ENCODE results near the gene HOXB8. TPM values are rescaled to one million over a fixed set of nuclear protein-coding genes. Genes with fewer than 3 reads are reported as not detected.

Gene HOXB8
- total and polyA plus RNA-seq, 8 donors: 0.32 to 1.6 (median 0.70) TPM

- H3K36me3 ChIP-seq: no peaks in the 10 kb centered on the region
- H3K27ac ChIP-seq: peak overlapping the region; percentile 76 to 90
- peaks cover 12 to 35% of the 10 kb centered on the region in 2 donors for H3K4me1 ChIP-seq
- peaks cover 59 to 100% of the 10 kb centered on the region in 2 donors for H3K27me3 ChIP-seq
- ATAC-seq: no peak
- intact Hi-C loops (cut with DNase I): loop anchor here in 1 of 2 donors (5.0 to 10.0 kb wide), 2 partner anchors 100 to 247 kb away; no protein-coding TSS in a partner anchor
- no peaks in the 10 kb centered on the region for H3K9me3 ChIP-seq
- H3K4me3 ChIP-seq: peak overlapping the region; percentile 25 to 32
- no peak for DNase-seq
- no peak for TF ChIP-seq CTCF (IDR thresholded peaks at IDR 0.05)
Observed at GRCh38 chr17:48592057-48592514, 23.0 kb downstream of the HOXB8 start.

DNA sequence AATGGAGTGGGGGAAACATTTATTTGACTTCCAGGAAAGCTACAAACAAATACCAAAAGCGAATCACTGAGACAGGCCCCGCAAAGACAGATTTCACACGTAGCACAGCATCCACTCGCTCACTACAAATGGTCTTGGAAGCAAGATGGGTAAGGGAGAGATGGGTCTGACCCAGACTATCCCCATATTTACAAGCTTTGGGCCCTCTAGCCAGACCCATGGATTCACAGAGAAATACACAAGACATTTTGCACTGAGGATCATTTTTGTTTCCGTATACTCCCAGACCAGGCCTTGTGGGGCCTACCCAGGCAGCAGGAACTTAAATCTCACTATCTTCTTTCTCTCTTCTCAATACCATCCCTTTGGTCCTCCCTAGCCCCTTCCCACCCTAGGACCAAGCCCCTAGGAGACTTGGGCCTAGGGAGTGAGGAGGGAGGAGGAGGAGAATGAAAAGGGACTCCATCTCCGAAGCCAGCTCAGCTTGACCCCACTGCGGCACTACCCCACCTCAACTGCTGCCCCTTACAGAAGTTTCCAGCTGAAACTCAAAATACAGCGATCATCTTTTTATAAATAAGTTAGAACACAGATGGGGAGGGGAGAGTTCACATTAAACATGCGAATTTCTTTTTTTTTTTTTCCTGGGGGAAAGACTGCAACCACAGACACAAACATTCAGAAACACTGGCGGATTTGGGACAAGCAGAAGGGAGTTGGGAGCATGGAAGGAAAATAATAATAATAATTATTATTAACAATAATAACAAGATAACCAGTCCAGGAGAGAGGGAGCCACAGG is 23.6 kb downstream of the HOXB8 start:
- TF ChIP-seq CTCF (IDR thresholded peaks at IDR 0.05): no peak
- Histone ChIP-seq H3K4me1 (peaks cover 11 to 39% of the 10 kb centered on the region in 2 donors), H3K4me3 (peak overlapping the region; percentile 25 to 32), H3K27me3 (peaks cover 59 to 100% of the 10 kb centered on the region in 2 donors), H3K36me3 (no peaks in the 10 kb centered on the region), H3K27ac (peak overlapping the region; percentile 76 to 90), H3K9me3 (no peaks in the 10 kb centered on the region)
- DNase-seq (peak in 1 of 4 donors; percentile 37), ATAC-seq (no peak)
- intact Hi-C loops (cut with DNase I): loop anchor here in 1 of 2 donors (5.0 to 10.0 kb wide), 2 partner anchors 99 to 247 kb away; no protein-coding TSS in a partner anchor

- TF ChIP-seq CTCF (IDR thresholded peaks at IDR 0.05): no peak
- Histone ChIP-seq H3K4me1 (peaks cover 4 to 47% of the 10 kb centered on the region in 2 donors), H3K36me3 (no peaks in the 10 kb centered on the region), H3K4me3 (peak overlapping the region in 1 of 2 donors; percentile 24), H3K27me3 (peaks cover 61 to 100% of the 10 kb centered on the region in 2 donors), H3K9me3 (no peaks in the 10 kb centered on the region), H3K27ac (peak overlapping the region; percentile 76 to 90)
- ATAC-seq (no peak), DNase-seq (no peak)
- intact Hi-C loops (cut with DNase I): loop anchor here in 1 of 2 donors (5.0 to 10.0 kb wide), 2 partner anchors 98 to 246 kb away; no protein-coding TSS in a partner anchor
Observed at GRCh38 chr17:48590607-48591161, 24.4 kb downstream of the HOXB8 start.

DNA sequence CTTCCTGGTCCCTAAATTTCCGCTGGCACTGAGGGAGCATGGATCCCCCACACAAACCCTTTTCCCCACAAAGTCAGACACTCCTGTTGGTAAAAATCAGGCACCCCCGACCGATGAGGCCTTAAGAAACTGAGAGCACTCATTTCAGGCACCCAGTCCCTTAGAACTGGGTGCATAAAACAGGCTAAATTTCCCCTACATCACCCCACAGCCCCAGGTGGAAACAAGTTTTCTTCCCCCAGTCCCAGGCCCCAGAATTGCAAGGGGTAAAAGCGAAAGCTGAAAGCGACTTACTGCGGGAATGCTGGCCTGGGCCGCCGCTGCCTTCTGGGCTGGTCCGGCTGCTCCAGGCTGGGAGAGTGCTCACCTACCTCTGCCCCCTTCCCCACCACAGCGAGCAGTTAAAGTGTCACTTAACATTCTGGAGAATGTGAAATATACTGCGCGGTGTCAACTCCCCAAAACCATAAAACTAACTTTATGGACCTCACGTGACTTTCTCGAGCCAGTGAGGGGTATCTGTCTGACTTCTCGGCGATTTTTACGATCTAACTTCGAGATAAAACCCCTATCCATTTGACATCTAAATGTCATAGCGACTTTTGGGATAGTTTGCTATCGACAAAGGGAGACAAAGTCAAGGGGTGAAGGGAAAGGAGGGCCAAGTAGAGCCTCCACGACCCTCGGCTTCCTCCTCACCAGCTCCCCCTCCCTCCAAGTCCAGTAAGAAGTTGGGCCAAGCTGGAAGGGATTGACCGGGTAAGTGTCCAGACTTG is 25.1 kb downstream of the HOXB8 start, which contains the start of gene HOXB3:
Gene HOXB3, minus strand, starts transcription at position 411 of the 776 bp plus-strand sequence. CDS start 37,767 bp downstream, outside the sequence.
- peak in 1 of 4 donors; percentile 55 for DNase-seq
- intact Hi-C loops (cut with DNase I): loop anchor here in 1 of 2 donors (5.0 to 10.0 kb wide), 2 partner anchors 98 to 245 kb away; no protein-coding TSS in a partner anchor
- Histone ChIP-seq H3K4me1 (peaks cover 4 to 54% of the 10 kb centered on the region in 2 donors), H3K27me3 (peaks cover 58 to 100% of the 10 kb centered on the region in 2 donors), H3K27ac (peak within 1 kb of the TSS; percentile 76 to 90), H3K9me3 (no peaks in the 10 kb centered on the region), H3K36me3 (no peaks in the 10 kb centered on the region), H3K4me3 (peak within 1 kb of the TSS; percentile 24 to 26)
- no peak for ATAC-seq
- TF ChIP-seq CTCF (IDR thresholded peaks at IDR 0.05): no peak

All from left lung (tissue), 10 donors.